CD4-positive, alpha-beta T cell (primary cell): ENCODE measurements around the gene ICAM1. TPM values are rescaled to one million over a fixed set of nuclear protein-coding genes. Genes with fewer than 3 reads are reported as not detected.
A peak's percentile ranks its signal among the peaks of the same experiment; 100 is the strongest.

Experiments
- ATAC-seq: fragments of 200-7000 bp; cut with Tn5 transposase; one replicate; pipeline ENCODE4 v1.10.0; 2022; ENCODE audit warnings: mild to moderate bottlenecking; ENCODE audit not compliant: poor library complexity
- CTCF ChIA-PET: fragments of 350-600 bp; sonication (Branson Sonifier 250); formaldehyde crosslinking; loops from one replicate; lab custom pipeline; 2021; ENCODE audit warnings: antibody characterized with exemption, inconsistent platforms; lab: Charles Lee
- POLR2A ChIA-PET: fragments of 350-600 bp; sonication (Branson Sonifier 250); formaldehyde crosslinking; loops from one replicate; lab custom pipeline; 2021; ENCODE audit warnings: antibody characterized with exemption, inconsistent platforms; lab: Charles Lee
- DNase-seq, 14 experiments: peaks; one replicate each; pipeline ENCODE4 v3.0.0-alpha.2; 2013 to 2020; ENCODE audit warnings: mixed read lengths in 2 of 14
- H3K27ac ChIP-seq, 2 donors: one replicate each; pipeline versions ENCODE4 v1.5.1 to v1.7.0; 2013; ENCODE audit warnings: low read length in 2 of 2, low read depth in 1 of 2, mild to moderate bottlenecking in 1 of 2
- H3K27me3 ChIP-seq, 2 experiments: 1 replicate in 1 of 2; 2 replicates in 1 of 2; pipeline versions ENCODE4 v1.6.1 to v1.7.0; 2013; ENCODE audit warnings: low read length in 2 of 2, control low read depth in 1 of 2, mild to moderate bottlenecking in 1 of 2, moderate library complexity in 1 of 2; ENCODE audit not compliant: insufficient read depth in 2 of 2, control insufficient read depth in 1 of 2
- H3K36me3 ChIP-seq: one replicate; pipeline ENCODE4 v1.6.1; 2013; ENCODE audit warnings: low read length, control low read depth; ENCODE audit not compliant: insufficient read depth
- H3K4me1 ChIP-seq: one replicate; pipeline ENCODE4 v1.6.1; 2013; ENCODE audit warnings: low read length, control low read depth; ENCODE audit not compliant: insufficient read depth
- H3K4me3 ChIP-seq: one replicate; pipeline ENCODE4 v1.5.1; 2013; ENCODE audit warnings: mild to moderate bottlenecking, low read length, moderate library complexity
- H3K9me3 ChIP-seq, 2 experiments: 1 replicate in 1 of 2; 2 replicates in 1 of 2; pipeline versions ENCODE4 v1.6.1 to v1.7.0; 2013; ENCODE audit warnings: low read length in 2 of 2, mild to moderate bottlenecking in 2 of 2, control low read depth in 1 of 2, moderate library complexity in 1 of 2; ENCODE audit not compliant: control insufficient read depth in 1 of 2, insufficient read depth in 1 of 2
- H3K27ac Mint-ChIP-seq: one replicate; pipeline ENCODE4 v1.8.0; 2020; ENCODE audit warnings: mixed read lengths
- H3K27me3 Mint-ChIP-seq: one replicate; pipeline ENCODE4 v1.8.0; 2021; ENCODE audit warnings: mixed read lengths
- H3K36me3 Mint-ChIP-seq: one replicate; pipeline ENCODE4 v1.8.0; 2021; ENCODE audit warnings: low read depth, mixed read lengths
- H3K4me1 Mint-ChIP-seq: one replicate; pipeline ENCODE4 v1.8.0; 2021; ENCODE audit warnings: low read depth, mixed read lengths
- H3K4me3 Mint-ChIP-seq: one replicate; pipeline ENCODE4 v1.8.0; 2020; ENCODE audit warnings: mild to moderate bottlenecking, mixed read lengths
- H3K9me3 Mint-ChIP-seq: one replicate; pipeline ENCODE4 v1.8.0; 2020; ENCODE audit warnings: mixed read lengths
- intact Hi-C, 2 experiments: fragments of 100-400 bp; cut with DNase I in 1 of 2; cut with micrococcal nuclease in 1 of 2; formaldehyde crosslinking; loops; one replicate each; pipeline versions ENCODE4 v1.15.1 to v1.9.0; 2023 to 2025; cut with DNase I, micrococcal nuclease
- total RNA-seq, 174 experiments: library from RNA in 2 of 174; stranded (reverse) in 2 of 174; gene quantifications; one replicate each; pipeline ENCODE4 v1.2.3 and lab custom pipeline; 2021 to 2026
- TF ChIP-seq, protein P1 (sequence below): fragments of 200-600 bp; IDR thresholded peaks from one replicate; pipeline ENCODE4 v1.8.0; 2022; ENCODE audit warnings: antibody characterized with exemption, mild to moderate bottlenecking

The ICAM1 gene
- total RNA-seq, 2 experiments from 2014 or later: 7.0 to 7.4 TPM

DNA sequence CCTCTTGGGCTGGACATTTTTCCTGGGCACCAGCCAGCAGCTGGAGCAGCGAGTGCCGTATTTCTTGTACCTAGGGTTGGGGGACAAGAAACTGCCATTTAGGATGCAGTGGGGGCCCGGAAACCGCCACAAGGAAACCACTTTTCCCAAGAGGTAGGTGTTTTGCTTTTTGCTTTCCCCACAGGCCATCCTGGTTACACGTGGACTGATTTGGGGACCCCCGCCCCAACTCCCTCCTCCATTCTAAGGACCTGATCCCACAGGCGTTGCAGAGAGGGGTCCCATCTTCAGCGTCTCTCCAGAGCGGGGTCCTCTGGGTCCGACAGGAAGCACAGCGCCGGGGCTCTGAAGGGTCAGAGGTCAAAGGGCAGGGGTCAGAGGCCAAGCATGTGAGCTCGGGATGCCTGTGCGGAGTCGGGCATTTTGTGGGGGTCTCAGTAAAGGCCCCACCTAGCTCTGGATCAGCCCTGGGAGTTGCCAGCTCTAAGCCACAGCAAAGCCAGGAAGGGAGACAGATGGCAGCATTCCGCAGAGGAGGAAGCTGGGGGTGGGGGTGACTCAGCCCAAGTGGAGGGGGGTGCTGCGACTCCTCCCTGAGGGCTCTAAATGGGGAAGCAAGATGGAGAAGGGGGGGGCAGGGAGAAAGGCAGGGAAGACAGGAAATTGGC, 34.4 kb downstream of the ICAM1 start:
- CTCF ChIA-PET: no interaction called here
- Mint-ChIP-seq H3K36me3 (no peaks in the 10 kb centered on the region), H3K9me3 (no peaks in the 10 kb centered on the region)

DNA sequence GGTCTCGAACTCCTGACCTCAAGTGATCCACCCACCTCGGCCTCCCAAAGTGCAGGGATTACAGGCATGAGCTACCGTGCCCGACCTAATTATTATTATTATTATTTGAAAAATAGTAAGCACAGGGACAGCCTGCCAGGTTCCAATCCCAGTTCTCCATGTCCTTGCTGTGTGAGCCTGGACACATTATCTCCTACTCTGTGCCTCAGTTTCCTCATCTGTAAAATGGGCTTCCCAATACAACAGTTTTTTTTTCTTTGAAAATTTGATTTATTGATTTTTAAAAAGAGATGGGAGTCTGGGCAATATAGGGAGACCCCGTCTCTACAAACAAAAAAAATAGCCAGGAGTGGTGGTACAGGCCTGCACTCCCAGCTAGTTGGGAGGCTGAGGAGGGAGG, 35.4 kb downstream of the ICAM1 start:
- ChIA-PET CTCF (no interaction called here), POLR2A (no interaction called here)
- Histone ChIP-seq H3K4me1 (no peaks in the 10 kb centered on the region), H3K9me3 (no peaks in the 10 kb centered on the region), H3K36me3 (peaks cover 10% of the 10 kb centered on the region), H3K4me3 (no peak overlapping the region), H3K27ac (no peak overlapping the region), H3K27me3 (no peaks in the 10 kb centered on the region)
- H3K36me3 Mint-ChIP-seq: no peaks in the 10 kb centered on the region
- H3K27me3 Mint-ChIP-seq: no peaks in the 10 kb centered on the region
- no peaks in the 10 kb centered on the region for H3K4me1 Mint-ChIP-seq
- intact Hi-C loops: no loop called here
- H3K4me3 Mint-ChIP-seq: no peak overlapping the region
- DNase-seq (no peak), ATAC-seq (no peak)
- TF ChIP-seq, protein P1, sequence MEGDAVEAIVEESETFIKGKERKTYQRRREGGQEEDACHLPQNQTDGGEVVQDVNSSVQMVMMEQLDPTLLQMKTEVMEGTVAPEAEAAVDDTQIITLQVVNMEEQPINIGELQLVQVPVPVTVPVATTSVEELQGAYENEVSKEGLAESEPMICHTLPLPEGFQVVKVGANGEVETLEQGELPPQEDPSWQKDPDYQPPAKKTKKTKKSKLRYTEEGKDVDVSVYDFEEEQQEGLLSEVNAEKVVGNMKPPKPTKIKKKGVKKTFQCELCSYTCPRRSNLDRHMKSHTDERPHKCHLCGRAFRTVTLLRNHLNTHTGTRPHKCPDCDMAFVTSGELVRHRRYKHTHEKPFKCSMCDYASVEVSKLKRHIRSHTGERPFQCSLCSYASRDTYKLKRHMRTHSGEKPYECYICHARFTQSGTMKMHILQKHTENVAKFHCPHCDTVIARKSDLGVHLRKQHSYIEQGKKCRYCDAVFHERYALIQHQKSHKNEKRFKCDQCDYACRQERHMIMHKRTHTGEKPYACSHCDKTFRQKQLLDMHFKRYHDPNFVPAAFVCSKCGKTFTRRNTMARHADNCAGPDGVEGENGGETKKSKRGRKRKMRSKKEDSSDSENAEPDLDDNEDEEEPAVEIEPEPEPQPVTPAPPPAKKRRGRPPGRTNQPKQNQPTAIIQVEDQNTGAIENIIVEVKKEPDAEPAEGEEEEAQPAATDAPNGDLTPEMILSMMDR: no peak
- H3K9me3 Mint-ChIP-seq: no peaks in the 10 kb centered on the region
- H3K27ac Mint-ChIP-seq: no peak overlapping the region

More for the DNA sequence above, 34.4 kb downstream of the ICAM1 start:
- Histone ChIP-seq H3K9me3 (no peaks in the 10 kb centered on the region), H3K36me3 (peaks cover 8% of the 10 kb centered on the region), H3K27me3 (no peaks in the 10 kb centered on the region), H3K4me1 (no peaks in the 10 kb centered on the region), H3K27ac (no peak overlapping the region), H3K4me3 (no peak overlapping the region)
- no peaks in the 10 kb centered on the region for H3K27me3 Mint-ChIP-seq
- H3K27ac Mint-ChIP-seq: no peak overlapping the region
- TF ChIP-seq, protein P1: no peak
- no peaks in the 10 kb centered on the region for H3K4me1 Mint-ChIP-seq
- ATAC-seq (no peak), DNase-seq (peak in 2 of 14 experiments; percentile 61 to 66)
- intact Hi-C loops: no loop called here
- H3K4me3 Mint-ChIP-seq: no peak overlapping the region
- POLR2A ChIA-PET: no interaction called here

- no peak within 1 kb of the TSS for H3K27ac Mint-ChIP-seq
- no peaks in the 10 kb centered on the region for H3K9me3 Mint-ChIP-seq
- TF ChIP-seq, protein P1: no peak
- ChIA-PET CTCF (no interaction called here), POLR2A (no interaction called here)
- H3K27ac ChIP-seq: no peak within 1 kb of the TSS
- H3K27me3 ChIP-seq: no peaks in the 10 kb centered on the region
- intact Hi-C loops: no loop called here
- H3K4me1 Mint-ChIP-seq: no peaks in the 10 kb centered on the region
- H3K36me3 ChIP-seq: peaks cover 10% of the 10 kb centered on the region
- no peaks in the 10 kb centered on the region for H3K27me3 Mint-ChIP-seq
- H3K9me3 ChIP-seq: no peaks in the 10 kb centered on the region
- no peaks in the 10 kb centered on the region for H3K4me1 ChIP-seq
- no peak within 1 kb of the TSS for H3K4me3 Mint-ChIP-seq
- DNase-seq (peak in 1 of 14 experiments; percentile 6), ATAC-seq (no peak)
- H3K36me3 Mint-ChIP-seq: peaks cover 5% of the 10 kb centered on the region
- H3K4me3 ChIP-seq: no peak within 1 kb of the TSS
Measured at GRCh38 chr19:10309423-10309822, 38.5 kb downstream of the ICAM1 start, which contains the start of gene ZGLP1. Gene ZGLP1, minus strand, starts transcription at chr19:10309815.
